Measurements from ENCODE around the gene HPS3.

Gene HPS3

DNA sequence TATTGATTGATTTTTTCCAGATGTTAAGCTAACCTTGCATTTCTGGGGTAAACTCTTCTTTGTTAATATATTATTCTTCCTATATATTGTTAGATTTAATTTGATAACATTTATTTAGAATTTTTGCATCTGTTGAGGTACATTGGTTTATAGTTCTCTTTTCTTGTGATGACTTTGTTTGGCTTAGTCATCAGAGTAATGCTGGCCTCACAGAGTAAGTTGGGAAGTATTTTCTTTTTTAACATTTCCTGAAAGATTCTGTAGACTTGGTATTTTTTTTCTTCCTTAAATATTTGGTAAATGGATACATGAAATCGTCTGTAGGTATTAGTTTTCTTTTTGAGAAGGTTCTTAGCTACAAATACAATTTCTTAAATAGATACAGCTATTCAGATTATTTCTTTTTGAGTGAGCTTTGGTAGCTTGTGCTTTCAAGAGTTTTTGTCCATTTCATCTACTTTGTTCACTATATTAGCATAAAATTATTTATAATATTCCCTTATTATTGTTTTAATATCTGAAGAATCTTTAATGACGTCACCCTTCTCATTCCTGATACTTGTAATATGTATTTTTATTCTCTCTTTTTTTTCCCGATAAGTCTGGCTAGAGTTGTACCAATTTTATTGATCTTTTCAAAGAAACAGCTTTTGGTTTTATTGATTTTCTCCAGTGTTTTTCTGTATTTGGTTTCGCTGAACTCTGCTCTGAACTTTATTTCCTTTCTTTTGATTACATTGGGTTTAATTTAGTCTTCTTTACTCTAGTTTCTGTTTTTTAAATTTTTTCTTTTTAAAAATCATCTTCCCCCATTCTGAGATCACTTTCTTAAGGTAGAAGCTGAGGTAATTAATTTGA lies 6.5 kb upstream of the HPS3 start:
- DNase-seq = no peak

- peak; percentile 18 for DNase-seq
These were observed 617 bp upstream of the HPS3 start for GRCh38 chr3:149128821-149129220.

DNA sequence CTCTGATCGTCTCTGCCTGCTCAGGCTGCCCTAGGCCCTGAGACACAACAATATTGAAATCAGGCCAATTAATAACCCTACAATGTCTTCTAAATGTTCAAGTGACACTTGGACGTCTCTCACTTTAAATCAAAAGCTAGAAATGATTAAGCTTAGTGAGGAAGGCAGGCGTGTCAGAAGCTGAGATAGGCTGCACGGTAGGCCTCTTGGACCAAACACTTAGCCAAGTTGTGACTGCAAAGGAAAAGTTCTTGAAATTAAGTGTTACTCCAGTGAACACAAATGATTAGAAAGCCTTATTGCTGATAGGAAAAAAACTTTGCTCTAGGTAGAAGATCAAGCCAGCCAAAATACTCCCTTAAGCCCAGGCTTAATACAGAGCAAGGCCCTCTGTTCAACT lies 2.2 kb downstream of the HPS3 start:
- no peak for DNase-seq

DNA sequence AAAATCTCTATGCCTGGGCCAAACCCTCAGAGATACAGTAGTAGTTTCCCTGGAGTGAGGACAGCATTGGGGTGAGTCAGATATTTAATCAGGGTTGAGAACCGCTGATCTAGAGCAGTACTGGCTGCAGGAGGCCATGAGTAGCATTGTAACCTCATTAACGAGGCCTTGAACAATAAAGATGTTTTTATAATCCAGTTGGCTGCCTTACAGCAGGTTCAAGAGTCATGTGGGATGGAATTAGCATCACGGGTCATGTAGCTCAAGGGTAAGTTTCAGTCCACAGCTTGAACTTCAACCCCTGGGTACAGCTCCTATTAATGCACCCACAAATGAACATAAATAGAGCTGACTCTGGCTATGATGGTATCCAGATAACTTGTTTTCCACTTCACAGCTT lies 5.1 kb downstream of the HPS3 start:
- DNase-seq = no peak

DNA sequence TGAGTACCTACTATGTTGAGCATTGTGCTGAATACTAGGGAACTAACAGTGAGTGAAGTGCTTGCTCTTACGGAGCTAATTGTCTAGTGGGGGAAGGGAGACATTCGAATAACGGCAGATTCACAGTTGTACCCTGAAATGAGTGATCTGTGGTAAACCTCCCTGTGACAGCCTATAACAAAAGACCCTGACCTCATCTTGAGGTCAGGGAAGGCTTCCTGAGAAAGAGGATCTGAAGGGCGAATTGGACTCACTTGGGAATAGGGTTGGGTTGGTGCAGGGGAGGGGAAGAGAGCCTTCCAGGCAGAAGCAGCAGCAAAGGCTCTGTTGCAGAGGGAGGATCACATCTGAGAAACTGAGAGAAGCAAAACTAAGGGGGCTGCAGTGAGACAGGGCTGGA lies 13.2 kb downstream of the HPS3 start:
- DNase-seq = no peak

DNA sequence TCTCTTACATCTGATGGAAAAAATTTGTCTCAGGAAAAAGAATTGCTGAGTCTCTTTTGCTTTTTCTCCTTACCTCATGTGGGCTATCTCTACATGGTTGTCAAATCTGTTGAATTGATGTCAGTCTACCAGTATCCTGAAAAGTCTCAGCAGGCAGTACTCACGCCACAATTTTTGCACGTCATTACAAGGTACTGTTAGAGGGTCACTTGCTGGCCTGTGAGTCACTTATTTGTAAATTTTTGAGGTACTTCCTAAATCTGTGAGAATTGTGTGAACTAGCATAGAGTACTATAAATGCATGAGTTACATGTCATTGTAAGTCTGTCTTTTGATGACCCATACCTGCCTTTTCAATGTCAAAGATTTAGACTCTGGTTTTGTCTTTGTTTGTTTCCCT lies 15.9 kb downstream of the HPS3 start:
- no peak for DNase-seq

GRCh38 chr3:149145974-149146373 lies 16.5 kb downstream of the HPS3 start:
- DNase-seq = no peak

DNA sequence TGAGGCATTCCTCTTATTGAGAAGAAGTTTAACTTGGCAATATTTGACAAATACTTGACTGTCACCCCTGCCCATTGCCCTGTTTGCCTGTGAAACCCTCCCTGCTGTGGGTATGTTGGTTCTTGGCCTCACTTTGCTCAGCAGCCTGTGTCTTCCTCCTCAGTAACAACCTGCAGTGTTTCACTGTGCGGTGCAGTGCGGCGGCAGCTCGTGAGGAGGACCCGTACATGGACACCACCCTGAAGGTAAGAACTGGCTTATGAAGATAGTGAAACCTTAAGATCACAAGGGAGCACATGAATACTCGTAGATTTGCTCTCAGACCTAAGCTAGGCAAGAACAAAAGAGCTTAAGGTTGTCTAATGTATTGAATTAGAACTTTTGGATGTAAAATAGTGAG lies 21.0 kb downstream of the HPS3 start:
- DNase-seq = no peak

GRCh38 chr3:149151843-149152242 lies 22.4 kb downstream of the HPS3 start:
- peak; percentile 1 for DNase-seq

DNA sequence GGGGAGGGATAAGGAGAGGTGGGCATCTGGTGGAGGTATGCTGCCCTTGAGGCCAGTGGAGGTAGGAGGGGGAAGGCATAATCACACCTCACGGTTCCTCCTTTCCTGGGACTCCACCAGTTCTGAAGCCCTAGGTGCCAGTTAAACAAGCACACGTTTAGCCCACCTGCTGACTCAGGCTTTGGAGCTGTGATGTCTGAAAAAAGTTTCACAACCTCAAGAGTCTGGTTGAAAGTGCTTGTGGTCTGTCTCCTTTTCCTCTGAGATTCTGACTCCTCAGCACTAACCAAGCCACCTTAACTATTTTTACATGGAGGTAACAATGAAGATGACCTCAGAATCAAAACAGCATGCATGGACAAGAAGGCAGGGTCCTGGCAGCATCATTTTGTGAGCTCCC lies 23.0 kb downstream of the HPS3 start:
- DNase-seq = no peak

- no peak for DNase-seq
These were observed 24.0 kb downstream of the HPS3 start for GRCh38 chr3:149153402-149153801.

- DNase-seq = no peak
These were observed 31.4 kb downstream of the HPS3 start for GRCh38 chr3:149160754-149161300.

DNA sequence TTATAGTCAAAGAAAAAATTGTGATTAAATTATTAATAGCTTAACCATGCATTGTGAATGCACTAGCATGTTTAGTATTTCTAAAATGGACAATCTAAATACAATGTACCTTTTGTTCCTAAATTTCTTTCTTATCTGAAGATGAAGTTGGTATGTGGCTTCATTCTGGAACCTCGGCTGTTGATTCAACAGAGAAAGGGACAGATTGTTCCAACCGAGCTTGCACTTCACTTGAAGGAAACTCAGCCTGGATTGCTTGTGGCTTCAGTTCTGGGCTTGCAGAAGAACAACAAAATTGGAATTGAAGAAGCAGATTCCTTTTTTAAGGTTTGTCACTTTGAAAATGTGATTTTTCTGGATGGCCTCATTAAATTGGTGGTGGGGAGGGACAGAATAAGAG lies 32.6 kb downstream of the HPS3 start:
- DNase-seq = no peak

- no peak for DNase-seq
These were observed 33.6 kb downstream of the HPS3 start for GRCh38 chr3:149163066-149163465.

DNA sequence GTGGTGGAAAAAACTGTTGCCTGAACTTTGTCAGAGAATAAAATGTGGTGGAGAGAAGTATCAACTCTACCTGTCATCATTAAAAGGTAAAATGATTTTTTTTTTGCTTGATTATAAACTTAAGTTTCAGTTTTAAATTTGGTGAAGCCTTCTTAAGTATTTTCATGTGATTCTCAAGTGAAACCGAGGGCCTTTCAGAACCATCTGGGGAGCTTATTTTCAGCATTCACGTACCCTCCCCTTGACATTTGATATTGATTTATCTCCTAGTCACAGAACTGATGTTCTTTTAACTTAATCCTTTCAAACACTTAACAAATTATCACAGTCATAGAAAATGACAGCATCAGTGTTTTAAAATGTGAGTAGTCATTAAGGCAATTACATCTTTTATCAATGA lies 38.5 kb downstream of the HPS3 start:
- no peak for DNase-seq

GRCh38 chr3:149170672-149171071 lies 41.2 kb downstream of the HPS3 start:
- no peak for DNase-seq

GRCh38 chr3:149174901-149175300 lies 45.5 kb downstream of the HPS3 start:
- DNase-seq = no peak

GRCh38 chr3:149177122-149177521 lies 47.7 kb downstream of the HPS3 start:
- DNase-seq = peak; percentile 3

GRCh38 chr3:149179220-149179619 lies 49.8 kb downstream of the HPS3 start:
- no peak for DNase-seq

DNA sequence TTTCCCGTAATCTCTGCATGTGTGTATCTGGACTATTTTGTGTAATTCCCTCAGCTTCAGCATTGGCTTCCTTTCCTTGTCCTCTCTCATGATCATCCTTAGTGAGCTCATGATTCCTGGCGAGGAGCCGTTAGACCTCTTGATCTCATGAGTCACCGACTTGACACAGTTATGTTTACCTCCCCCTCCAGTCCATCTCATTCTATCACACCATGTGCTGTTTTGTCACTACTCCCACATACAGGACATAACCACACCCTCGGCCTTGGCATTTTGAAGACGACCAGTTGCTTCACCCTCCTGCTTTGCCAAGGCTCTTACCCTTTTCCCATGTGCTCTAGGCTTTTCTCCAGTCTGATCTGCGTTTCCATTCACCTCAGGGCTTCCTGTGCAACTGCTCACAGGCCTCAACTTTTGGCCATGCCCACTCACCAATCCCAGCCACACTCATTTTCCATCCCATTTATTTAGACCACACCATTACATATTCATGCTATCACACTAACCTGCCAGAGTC lies 50.7 kb downstream of the HPS3 start:
- peak; percentile 77 for DNase-seq

DNA sequence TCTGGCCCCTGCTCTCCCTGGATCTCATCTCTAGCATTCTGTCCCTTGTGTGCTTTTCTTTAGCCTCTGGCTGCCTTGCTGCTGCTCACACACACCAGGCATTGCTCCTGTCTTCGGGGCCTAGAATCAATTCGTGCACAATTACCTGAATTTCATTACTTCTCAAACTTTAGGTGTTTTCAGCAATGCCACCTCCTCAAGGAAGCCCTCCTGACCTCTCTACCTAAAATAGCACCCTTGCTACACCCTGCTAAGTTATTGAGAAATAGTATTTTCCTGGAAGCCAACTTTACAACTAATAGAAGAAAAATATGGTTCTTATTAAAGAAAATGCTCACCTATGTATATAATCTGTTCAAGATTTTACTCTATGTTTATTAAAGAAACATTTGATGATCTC lies 51.7 kb downstream of the HPS3 start:
- DNase-seq = no peak

DNA sequence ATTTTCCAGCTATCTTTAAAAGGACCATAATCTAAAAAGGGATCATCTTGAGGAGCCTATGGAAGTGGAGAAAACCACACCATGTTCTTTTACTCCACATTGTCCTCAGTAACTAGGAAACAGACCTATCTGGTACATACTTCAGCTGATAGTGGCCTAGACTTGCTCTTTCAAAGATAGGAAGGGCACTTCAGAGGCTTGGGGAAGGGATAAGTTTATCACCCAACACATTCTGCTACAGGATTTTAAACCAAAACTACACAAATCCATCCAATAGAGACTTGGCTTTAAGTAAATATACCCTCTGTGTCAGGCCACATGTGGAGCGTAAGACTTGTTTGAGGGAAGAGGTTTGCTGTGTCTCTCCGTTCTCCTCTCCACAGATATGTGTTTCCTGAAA lies 56.8 kb downstream of the HPS3 start:
- DNase-seq = no peak

- DNase-seq = no peak
These were observed 57.3 kb downstream of the HPS3 start for GRCh38 chr3:149186721-149187120.

- peak; percentile 65 for DNase-seq
These were observed 59.1 kb downstream of the HPS3 start for GRCh38 chr3:149188494-149188893.

GRCh38 chr3:149195221-149195620 lies 65.8 kb downstream of the HPS3 start:
- peak; percentile 22 for DNase-seq
